ENCODE measurements around the gene DPYD.

DPYD gene

GRCh38 chr1:97034651-97035050, 886.2 kb downstream of the DPYD start:
- no peak for DNase-seq (ENCODE audit: low spot score)

DNA sequence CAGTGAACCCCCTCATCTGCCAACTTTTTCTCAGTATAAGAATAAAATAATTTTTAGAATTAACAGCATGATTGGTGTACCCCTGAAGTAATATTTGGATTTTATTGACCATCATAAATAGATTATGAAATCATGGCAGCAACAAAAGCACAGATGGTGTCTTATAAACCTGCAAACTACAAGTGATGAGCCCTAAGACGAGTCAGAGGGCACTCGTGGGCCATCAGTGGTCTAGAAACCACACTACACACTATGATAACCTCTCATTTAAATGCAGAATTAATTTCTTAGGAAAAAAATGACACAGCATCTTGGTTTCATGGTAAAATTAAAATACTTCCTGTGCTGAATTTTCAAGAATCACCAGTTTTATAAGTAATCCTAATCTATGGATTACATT, 886.9 kb downstream of the DPYD start:
- no peak for DNase-seq (ENCODE audit: low spot score)

All from COLO829 (cell line).